Cerebellar nuclear complex (tissue), 1 donor: Measurements from ENCODE around the gene RRN3.
"Not testable (repeated sequence)": the region's sequence is repeated elsewhere in the genome, so short reads cannot be mapped to it uniquely, and the experiment has no call there.

Experiments used
- DNase-seq, 2 experiments: peaks; one replicate each; lab custom pipeline; 2025; lab: John Stamatoyannopoulos, UW

The RRN3 gene

DNA sequence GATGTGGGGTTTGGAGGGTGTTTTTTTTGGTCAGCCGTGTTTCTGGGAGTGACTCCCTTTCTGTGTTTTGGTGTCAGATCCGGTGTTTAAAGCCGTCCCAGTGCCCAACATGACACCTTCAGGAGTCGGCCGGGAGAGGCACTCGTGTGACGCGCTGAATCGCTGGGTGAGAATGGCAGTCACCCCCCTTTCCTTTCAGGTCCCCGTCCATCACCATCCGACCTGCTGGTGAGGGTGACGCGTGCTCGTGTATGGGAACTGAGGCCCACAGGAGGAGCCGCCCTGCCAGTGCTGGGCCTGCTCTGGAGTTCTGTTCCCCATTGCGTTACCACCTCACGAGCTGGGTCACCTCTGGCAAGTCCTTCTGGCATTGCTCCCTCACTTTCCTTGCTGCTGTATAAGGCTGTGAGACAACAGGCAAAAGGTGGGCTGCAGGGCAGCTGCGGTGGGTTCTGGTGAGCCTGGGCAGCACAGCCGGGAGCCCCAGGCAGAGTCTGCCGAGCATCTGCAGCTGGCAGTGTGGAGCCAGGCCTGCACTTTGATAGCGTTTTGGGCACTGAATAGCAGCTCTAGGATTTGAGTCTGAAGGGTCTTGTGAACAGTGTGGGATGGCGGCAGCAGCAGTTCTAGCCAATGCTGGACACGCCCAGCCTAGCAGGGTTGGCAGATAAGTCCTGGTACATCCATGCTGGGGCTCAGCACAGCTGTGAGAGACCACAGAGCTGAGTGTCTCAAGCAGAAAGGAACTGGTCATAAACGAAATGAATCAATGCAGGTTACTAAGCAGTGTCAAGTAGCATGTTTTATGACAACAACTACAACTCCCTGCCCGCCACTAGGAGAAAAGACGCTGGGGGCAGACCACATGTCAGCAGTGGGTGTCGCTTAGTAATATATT, 65.0 kb downstream of the RRN3 start:
- not testable (repeated sequence) for DNase-seq

DNA sequence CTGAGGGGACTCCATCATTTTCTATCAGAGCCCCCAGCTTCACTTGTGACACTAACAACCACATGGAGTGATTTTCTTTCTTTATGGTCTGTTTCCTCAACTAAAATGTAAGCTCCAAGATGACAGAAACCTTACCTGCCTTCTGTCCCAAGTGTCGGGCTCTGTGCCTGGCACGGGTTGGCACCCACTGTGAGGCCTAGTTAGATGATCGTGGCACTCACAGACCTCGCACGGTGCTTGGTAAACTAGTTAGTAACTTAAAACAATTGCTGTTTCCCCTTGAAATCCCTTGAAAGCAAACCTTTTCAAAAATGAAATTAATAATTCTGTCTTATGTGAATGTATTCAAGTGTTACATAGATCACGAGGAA, 65.7 kb downstream of the RRN3 start:
- not testable (repeated sequence) for DNase-seq

DNA sequence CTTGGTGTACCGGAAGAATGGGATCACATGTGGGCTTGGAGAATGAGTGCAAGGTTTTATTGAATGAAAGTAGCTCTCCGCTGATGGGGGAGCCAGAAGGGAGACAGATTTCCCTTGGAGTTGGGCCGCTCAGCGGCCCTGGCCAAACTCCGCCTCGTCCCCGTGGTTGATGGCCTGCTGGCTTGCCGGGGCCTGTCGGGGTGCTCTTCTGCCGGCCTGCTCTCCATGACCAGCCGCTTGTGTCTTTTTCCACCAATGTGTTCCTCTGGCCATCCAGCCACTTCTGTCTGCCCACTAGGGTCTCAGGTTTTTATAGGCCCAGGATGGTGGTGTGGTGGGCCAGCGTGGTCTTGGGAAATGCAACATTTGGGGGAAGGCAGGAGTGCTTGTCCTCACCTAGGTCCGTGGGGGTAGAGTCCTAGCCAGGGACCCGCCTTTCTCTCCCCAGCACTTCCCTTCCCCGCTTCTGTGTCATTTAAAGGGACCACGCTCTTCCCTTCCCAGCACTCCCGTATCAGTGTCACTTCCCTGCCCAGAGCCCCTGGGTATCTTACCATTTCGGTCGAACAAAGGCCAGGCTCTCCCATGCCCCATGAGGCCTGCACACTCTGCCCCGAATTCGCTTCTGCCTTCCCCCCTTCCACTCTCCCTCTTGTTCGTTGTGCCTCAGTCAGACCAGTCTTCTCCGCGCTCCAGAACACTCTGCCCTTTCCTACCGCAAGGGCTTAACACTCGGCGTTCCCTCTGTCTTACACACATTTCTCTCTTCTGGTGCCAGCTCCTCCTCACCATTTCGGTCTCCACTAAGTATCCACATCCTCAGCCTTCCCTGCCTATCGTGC, 66.3 kb downstream of the RRN3 start:
- not testable (repeated sequence) for DNase-seq

DNA sequence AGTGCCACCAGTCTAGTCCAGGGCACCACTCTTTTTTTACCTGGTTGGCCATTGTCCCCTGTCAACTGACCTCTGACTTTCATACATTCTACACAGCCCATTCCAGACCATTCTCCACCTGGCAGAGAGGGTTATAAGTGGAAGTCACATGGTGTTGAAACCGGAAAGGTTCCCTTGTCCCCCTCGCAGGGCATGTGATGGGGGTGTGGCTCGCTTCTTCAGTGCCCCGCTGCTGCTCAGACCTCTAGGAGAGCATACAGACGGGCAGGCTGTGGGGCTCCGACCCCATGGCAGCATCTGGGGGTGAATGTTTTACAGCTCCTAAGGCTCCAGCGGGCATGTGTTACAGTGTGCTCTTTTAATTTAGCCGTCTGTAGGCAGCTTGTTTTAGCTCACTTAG, 67.0 kb downstream of the RRN3 start:
- not testable (repeated sequence) for DNase-seq

DNA sequence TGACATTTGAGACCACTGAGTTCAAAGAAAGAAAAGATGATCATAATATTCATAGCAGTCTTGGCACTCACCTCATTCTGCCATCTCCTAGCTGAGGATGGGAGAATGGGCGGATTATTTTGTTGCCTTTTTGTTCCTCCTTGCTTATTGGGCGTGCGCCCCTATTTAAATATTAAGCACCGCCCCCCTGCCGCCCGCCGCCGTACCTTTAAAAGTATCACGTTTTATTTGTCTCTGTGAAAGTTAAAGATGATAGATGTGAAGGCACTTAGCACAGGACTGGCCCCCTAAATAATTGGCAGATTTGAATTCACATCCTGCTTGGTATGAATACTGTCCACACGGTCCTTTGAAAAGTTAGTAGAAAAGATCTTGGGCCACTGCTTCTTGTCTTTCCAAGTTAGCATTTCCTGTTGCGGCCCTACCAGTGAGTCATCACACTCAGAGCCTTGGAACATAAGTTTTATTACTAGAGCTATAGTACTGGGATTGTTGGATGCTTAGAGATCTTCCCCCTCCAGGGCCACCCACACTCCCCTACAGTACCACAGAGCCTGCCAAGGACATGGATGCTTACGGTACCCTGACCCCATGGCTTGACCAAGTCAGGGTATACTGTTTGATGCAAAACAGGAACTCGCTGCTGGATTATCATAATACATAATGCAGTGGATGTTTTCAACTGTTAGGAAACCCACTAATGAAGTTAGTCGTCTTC, 68.7 kb downstream of the RRN3 start:
- not testable (repeated sequence) for DNase-seq

- DNase-seq = not testable (repeated sequence)
Observed at GRCh38 chr16:15024858-15025199, 69.2 kb downstream of the RRN3 start.

DNA sequence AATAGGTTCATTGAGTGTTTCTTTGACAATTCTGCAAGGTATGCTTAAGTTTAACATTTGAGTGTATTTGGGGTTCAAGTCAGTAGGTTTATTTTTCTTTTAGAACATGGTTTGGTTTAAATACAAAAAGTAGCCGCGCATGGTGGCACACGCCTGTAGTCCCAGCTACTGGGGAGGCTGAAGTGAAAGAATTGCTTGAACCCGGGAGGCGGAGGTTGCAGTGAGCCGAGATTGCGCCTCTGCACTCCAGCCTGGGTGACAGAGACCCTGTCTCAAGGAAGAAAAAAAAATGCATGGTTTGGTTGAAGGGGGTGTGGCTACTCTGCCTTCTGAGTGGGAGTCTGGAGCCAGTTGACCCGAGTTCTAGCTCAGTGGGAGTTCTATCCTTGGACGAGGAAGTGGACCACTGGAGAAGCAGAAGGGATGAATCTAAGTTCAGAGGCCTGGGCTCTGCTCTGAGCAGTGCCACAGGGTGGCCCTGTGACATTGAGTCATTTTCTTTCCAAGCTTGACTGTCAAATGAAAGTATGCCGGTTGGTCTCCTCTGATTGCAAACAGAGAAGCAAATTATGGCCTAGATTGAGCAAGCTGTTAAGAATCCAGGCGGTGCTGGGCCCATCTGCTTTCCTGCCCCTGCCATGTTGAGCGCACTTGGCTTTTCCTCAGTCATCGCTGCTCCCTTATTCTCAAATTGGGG, 70.5 kb downstream of the RRN3 start:
- not testable (repeated sequence) for DNase-seq

DNA sequence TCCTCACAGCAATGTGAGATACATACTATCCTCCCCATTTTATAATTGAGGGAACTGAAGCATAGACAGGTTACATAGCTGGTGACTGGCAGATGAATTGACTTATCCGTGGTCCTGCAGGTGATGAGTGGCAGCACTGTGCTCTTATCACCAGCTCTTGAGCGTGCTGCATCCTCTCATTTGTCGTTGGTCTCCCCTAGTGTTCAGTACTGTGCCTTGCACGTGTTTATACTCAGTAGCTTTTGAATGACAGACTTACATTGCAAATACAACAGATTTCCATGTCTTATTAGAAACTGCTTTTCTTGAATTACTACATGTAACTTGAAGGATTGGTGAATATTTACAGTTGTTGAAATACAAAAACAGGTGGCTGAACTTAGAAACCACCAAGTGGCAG, 71.9 kb downstream of the RRN3 start:
- DNase-seq = not testable (repeated sequence)

DNA sequence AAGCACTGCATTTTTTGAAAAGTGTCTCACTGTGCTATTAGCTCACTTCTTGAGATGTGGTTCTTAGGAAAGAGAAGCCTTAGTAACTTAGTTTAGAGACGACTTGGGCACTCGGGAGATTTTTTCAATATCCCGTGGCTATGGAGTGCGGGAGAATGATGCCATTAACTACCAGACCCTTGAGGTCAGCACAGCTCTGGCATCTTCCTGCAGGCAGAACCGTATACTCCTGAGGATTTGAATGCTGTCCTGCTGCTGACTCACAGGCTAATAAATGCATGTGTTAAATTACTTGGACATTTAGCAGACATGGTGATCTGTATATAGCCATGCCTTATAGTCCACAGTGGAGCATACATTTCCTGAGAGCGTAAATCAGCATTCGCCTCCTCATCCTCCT, 72.6 kb downstream of the RRN3 start:
- DNase-seq = not testable (repeated sequence)

DNA sequence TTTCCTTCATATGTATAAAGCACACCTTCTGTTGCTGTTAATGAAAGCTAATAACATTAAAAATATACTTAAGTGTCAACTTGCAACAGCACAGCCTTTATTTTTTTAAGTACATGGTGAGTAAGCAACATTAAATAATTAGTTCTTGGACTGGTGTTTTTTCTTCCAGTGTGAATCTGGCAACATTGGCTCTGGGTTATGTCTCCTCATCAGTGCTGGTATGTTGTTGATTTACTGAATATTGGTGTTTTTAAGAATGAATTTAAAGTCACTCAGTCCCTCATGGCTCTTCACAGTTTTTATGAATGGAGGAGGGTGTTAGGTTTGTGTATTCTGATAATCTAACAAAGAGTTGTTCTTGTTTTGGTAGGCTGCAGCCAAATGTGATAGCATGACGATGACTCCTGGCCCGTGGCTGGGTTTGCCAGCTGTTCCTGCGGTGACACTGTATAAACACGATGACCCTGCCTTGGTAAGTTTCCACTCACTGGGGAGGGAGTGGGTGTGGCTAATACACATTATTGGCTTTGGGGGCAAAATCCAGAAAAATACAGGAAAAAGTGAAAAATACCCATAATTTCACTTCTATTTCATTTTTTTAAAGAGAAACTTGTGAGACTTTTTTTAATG, 77.0 kb downstream of the RRN3 start:
- not testable (repeated sequence) for DNase-seq

DNA sequence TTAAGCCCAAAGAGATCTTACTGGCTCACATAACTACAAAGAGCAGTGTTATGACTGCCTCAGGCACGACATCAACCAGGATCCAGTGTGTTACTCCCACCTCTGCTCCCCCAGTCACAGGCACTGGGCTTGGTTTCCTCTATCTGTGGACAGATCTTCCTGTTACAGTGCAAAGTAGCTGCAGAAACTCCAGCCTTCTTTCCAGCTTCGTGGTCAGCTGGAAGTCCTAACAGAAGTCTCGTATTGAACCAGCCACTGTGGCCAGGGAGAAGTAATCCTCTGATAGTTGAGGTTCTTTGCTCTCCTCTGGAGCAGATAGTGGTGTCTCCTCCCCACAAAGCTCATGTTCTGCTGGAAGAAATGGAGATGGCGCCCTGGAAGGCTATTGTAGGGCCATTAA, 77.7 kb downstream of the RRN3 start:
- DNase-seq = not testable (repeated sequence)

DNA sequence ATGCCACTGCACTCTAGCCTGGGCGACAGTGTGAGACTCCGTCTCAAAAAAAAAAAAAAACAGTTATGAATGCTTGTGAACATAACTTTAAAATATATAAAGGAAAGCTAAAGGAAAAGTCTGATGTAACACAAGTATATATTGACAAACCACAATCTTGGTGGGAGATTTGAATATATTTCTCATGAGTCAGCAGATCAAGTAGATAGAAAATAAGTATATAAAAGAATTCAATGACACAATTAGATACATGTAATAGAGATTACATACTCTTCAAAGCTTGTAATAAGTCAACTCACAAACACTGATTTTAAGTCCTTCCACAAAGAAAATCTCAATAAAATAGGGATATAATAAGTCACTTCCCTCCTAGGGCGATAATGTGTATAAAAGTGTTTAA, 78.4 kb downstream of the RRN3 start:
- DNase-seq = not testable (repeated sequence)

GRCh38 chr16:15012941-15013340, 81.1 kb downstream of the RRN3 start:
- DNase-seq = not testable (repeated sequence)
